Frontal cortex (tissue), 4 donors: ENCODE measurements around the gene VDR. TPM values are rescaled to one million over a fixed set of nuclear protein-coding genes. Genes with fewer than 3 reads are reported as not detected.

Experiments used
- DNase-seq, 2 donors: peaks; one replicate each; pipeline ENCODE4 v3.0.0; 2012; ENCODE audit warnings: low spot score in 2 of 2
- FAIRE-seq: peaks from 2 replicates; lab custom pipeline; 2012; peaks lifted over from hg19 to GRCh38; lab: Jason Lieb, UNC
- total RNA-seq: library from RNA; depleted of rRNA; stranded (reverse); fragments of >200 nt; gene quantifications from one replicate; pipeline ENCODE4 v1.2.3, GENCODE V29; 2014
- donor health status: control.
- donor health status: control.
- donor health status: control.

The VDR gene
- total RNA-seq, 1 donor from 2014 or later = not detected

DNA sequence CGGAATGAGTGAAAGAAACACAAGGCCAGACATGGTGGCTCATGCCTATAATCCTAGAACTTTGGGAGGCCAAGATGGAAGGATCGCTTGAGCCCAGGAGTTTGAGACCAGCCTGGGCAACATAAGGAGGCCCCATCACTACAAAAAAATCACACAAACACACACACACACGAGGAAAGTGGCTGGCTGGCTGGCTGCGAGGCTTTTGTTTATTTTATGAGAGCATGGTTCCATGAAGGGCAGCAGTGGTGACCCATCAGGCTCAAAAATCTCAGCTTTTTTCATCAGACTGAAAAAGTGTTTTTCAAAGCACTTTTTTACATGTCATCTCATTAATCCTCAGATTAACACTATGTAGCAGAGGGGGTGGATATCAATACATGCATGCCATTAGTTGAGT is 27.7 kb downstream of the VDR start:
- DNase-seq (no peak), FAIRE-seq (no peak)

DNA sequence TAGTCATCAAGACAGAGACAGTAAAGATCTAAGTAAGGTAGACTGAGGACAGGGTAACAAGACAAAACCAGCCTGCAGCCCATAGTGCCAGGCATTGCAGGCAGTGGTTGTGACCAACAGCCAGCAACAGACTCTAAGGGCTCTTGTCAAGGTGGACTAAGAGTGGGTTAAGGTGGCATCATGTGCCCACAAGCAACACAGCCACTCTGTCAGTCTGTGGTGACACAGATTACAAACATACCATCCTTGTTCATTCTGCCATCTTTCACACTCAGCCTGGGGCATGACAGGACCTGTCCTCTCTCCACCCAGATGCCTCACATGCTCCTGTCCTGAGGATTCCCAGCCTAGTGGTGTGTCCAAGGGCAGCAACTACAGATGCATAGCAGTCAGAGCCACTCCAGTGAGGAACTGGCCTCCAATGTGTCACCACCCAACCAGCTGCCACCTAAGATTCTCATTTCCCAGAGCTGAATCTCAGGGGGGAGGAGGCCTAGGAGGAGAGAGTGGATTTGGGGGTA is 28.3 kb downstream of the VDR start:
- FAIRE-seq (no peak), DNase-seq (no peak)

DNA sequence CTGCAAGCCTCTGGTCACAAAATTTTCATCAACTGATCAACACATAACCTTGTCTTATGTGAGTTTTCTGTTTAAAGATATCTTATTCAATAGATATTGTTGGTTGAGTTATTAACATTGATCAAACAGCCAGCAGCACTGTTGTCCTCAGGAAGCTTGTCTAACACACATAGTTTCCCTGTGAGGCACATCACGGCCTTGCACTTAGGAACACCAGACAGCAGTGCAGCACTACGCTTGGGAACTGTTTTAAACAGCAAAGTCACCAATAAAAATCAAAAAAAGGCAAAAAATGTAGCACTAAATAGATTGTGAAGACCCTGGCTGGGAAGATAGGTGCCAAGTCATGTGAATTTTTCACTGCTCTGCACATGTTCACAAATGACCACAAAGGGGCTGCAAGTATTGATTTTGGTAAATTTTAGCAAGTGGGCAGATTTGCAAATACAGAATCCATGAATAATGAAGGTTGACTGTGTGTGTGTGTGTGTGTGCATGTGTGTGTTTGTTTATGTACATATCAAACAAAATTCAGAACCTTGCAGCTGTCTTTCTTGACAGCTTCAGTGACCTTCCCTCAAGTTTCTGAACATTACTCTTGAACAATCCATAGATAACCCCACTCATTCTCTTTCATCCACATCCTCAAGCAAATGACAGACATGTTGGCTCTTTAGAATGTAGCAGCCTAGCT is 28.9 kb downstream of the VDR start:
- no peak for DNase-seq
- FAIRE-seq = no peak

DNA sequence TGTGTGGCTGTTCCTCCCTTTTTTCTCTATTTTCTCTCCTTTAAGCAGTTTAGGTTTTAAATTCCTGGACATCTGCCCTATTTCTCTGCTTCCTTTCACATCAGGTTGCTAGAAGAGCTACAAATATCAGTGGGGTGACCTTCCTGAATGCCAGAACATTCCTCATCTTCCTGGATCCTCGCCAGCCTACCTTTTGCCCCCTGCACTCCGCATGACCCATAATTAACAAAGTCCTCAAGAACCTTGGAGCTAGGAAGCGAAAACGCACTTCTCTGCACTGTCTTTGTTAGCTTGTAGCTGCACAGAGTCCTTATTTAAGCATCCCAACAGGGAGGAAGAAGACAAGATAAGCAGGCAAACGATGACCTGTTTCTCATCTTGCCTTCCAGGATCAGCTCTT is 30.5 kb downstream of the VDR start:
- FAIRE-seq (no peak), DNase-seq (no peak)

DNA sequence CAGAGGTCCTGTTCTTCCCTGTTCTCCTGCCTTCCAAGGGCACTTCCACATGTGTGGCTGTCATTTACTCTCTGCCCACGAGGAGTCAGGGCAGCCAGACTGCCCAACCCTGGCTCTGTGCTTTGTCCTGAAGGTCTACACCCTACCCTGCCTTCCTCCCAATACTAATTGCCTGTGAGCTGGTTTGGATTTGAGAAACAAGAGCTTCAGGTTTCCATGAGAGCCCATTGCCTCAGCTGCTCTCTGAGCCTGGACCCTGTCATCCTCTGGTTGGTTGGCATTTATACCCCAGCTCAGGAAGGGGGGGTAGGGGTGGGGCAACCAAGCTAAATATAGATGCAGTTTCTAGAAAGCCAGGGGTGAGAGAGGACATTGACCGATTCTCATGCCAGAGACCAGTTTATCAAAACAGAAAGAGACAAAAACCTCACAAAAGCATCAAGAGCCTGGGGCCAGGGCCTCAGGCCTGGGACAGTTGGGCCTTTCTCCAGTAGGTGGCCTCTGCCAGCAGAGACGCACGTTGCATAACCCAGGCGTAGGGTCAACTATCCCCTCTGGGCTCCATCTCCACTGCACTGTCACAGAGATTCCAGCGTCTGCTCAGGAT is 34.5 kb downstream of the VDR start:
- no peak for DNase-seq
- FAIRE-seq = no peak

DNA sequence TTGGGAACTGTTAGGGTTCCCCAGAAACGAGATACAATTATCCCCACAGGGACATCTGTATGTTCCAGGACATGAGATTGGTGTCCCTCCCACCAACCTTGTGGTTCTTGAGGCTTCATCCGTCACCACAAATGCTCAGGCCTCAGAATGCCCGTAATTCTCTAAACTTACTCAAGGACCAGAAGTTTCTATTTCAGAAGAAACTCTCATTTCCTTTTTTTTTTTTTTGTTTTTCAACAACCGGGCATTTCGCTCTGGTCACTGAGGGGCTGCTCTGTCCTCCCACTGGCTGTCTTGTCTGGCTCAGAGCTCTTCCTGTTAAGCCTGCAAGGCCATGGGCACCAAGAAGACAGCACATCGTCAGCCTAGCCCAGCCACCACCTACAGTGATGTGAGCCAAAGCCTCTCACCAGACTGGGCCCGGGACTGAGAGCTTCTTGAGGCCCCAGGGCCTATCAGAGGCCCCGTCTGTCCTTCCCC is 36.2 kb downstream of the VDR start:
- FAIRE-seq = no peak

DNA sequence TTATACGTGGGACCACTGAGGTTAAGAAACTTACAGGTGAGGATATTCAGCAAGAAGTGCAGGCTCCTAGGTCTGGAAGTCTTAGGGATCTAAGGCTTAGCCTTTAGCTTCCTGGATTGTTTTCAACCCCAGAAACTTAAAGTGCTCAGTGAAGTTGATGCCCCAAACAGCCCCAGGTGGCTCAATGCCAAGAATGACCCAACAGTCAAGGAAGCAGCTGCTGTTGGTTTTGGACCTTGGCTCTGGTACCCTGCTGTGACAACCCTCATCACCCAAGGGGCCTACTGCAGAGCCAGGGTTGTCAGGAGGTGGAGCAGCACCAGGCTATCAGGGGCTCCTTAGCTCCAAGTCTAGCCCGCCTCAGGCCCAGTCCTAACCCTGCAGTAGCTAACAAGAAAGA is 36.8 kb downstream of the VDR start:
- FAIRE-seq (no peak), DNase-seq (no peak)

More for the DNA sequence above, 36.2 kb downstream of the VDR start:
- no peak for DNase-seq

DNA sequence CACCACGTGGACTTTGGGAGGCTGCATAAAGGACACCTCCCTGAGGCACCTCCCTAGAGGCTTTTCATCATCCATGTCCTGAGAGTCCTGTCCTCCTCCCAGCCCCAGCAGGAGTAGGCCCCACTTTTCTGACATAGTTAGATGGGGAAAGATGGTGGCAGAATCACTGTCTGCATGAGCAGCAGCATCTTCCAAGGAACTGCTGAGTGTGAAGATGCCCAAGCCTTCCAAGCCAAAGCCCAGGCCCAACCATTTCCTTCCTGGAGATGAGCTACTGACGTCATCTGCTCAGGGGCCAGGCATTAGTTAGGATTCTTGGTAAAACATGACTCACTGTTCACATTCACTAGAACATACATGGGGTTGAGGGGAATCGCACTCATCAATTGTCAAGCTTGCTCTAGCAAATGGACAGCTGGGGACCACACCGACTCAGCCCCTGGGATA is 37.3 kb downstream of the VDR start:
- no peak for FAIRE-seq
- no peak for DNase-seq

DNA sequence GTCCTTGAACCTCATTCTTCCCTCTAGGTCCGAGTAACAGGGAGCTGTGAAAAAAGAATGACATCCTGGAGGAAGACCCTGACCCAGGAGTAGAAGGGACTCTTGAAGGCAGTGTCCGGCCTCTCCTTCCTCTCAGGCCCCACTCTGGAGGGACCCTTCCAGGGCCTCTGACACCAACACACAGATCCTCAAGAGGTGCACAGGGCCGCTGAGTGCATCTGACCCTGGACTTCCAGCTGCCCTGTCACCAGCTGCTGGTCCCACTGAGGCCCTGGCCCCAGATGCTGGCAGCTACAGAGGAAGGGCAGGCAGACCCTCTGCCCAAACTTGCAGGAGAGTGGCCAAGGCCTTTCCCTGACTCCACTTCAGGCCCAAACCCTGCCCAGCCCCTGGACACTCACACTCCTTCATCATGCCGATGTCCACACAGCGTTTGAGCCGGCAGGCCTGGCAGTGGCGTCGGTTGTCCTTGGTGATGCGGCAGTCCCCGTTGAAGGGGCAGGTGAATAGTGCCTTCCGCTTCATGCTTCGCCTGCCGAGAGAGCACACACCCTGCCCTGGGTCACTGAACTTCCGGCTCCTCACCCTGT is 40.1 kb downstream of the VDR start:
- DNase-seq = no peak
- no peak for FAIRE-seq

DNA sequence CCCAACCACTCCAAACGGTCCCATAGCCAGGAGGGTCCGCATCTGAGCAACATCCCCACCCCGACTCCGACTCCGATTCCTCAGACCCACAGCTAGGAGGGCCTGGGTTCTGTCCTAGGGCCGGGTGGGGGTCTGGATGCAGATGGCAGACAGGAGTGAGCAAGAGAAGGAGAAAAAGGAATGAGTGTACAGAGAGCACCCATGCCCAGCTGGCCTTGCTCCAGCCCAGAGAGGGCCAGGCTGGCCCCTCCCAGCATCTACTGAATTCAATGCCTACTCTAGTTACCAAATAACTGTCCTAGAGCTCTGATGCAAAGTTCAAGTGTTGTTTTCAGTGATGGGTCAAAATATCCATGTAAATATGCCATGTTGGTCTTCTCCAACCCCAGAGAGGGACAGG is 40.8 kb downstream of the VDR start:
- FAIRE-seq = no peak
- DNase-seq = no peak

DNA sequence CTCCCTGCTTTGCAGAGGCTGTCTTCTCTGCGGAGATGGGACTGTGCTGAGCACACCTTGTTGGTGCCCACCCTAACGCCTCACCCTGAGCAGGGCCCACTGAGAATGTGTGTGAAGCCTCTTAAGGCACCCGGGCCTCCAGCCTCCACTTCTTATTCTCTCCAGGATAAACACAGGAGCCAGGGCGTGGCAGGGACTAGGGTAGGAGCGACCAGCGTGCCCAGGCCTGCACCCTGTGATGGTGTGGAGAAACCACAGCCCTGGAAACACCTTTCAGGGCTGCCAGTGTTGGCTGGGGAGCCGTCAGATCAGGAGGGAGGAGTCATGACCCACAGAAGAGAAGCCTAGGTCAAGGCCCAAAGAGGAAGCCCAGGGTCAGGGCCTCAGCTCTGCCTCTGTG is 41.3 kb downstream of the VDR start:
- FAIRE-seq = no peak
- no peak for DNase-seq

DNA sequence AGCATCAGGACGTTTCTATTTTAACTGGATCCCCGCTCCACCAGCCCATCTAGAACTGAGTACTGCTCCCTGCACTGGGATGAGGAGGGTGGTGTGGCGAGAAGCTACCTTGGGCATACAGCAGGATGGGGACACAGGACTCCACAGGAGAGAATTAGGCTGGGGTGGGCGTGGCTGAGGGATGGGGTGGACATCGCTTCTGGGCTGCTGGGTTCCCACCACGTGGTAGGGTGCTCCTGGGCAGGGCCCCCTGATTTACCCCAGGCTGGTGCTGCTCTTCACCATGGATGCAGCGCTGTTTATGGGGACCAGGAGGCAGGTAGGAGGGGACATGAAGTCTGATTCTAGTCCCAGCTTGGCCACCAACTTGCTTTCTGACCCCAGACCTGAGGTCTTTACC is 41.9 kb downstream of the VDR start:
- DNase-seq = no peak
- no peak for FAIRE-seq

DNA sequence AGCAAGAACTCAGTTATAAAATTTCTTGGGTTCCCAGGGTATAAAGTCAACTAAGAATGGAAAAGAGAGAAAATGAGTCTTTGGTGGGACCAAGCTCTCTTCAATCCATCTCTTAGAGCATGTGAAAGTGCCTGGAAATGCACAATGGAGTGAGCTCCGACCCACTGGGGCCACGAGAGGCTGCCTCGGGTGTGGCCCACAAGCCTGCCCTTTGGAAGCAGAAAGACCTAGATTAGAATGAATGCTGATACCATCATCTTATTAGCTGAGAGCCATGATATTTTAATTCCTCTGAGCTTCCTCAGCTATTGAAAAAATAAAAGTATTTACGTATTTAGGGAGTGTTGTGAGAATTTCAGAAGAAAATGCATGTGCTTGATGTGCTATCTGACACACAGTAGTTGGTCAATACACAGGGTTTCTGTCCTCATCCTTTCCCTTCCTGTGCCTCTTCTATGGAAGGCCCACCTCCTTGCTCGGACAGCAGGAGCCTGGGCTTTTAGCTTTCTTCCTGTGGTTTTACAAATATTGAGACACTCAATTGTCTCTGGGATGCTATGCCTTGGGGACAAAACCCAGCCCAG is 42.5 kb downstream of the VDR start:
- no peak for DNase-seq
- no peak for FAIRE-seq

DNA sequence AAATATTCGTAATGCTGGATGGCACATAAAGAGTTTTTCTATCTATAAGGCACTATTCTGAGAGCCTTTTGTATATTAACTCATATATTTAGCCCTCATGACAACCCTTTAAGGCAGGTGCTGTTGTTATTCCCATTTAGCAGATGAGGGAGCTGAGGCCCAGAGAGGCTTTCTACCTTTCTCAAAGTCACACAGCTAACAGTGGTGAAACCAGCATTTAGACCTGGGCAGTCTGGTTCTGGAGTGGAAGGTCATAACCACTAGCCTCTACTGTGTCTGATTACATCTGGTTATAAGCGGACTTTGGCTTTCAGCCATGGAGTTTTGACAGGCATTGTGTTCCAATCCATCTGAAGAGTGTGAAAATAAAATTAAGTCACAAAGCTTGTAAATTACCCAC is 43.9 kb downstream of the VDR start:
- DNase-seq (no peak), FAIRE-seq (no peak)

DNA sequence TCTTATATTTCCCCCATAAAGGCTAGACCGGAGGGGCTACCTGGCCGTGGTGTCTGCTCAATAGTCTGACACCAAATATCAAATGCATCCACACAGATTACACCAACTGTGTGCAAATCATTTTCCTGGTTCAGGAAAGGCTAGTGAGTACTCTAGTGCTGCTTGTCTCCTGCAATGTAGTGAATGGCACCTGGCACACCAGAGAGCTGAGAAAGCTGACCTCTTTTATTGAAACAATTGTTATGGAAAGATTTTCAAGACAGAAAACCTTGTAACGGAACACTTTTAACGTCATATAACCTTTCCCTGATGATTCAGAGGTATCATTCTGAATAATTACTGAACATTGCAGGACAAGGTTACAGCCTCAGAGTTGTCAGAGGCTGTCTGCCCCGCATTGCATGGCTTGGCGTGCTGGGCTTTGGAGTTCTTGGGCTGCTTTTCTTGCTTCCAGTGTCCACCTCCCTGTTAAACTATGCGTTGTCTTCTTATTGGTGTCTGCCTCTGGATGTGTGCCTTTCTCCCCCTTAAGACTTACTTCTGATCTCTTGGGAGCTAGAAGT is 44.4 kb downstream of the VDR start:
- FAIRE-seq = no peak
- DNase-seq = no peak

DNA sequence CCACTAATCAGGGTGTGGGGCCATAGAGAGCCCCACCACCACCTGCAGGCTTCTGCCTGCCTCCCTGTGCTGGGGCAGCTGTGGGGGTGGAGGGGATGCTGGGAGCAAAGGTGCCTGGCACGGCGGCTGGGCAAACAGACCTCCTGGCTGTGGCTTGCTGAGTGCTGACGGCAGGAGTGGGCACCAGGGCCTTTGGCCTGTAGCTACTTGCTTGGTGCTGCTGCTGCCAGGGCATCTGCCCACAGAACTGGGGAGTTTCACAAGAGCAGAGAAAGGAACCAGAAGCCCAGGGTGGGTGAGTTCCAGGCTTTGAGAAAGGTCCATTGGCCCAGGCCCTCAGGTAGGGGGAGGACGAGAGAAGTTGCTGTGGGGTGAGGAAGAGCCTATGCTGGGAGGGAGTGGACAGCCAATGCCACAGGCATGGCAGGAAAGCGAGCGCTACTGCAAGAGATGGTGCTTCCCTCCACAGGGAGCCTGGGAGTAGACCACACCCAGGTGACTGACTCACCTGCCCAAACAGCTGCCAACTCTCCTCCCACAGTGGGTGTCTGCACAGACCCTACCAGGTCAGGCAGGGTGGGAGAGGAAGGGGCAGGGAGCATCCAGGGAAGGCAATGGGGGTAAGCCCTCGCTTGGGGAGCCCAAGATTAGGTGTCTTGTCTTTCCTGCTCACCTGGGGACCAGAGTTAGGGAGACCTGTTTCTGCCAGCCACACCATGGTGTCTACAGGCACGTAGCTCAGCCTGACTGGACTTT is 46.1 kb downstream of the VDR start:
- no peak for FAIRE-seq
- DNase-seq = no peak

DNA sequence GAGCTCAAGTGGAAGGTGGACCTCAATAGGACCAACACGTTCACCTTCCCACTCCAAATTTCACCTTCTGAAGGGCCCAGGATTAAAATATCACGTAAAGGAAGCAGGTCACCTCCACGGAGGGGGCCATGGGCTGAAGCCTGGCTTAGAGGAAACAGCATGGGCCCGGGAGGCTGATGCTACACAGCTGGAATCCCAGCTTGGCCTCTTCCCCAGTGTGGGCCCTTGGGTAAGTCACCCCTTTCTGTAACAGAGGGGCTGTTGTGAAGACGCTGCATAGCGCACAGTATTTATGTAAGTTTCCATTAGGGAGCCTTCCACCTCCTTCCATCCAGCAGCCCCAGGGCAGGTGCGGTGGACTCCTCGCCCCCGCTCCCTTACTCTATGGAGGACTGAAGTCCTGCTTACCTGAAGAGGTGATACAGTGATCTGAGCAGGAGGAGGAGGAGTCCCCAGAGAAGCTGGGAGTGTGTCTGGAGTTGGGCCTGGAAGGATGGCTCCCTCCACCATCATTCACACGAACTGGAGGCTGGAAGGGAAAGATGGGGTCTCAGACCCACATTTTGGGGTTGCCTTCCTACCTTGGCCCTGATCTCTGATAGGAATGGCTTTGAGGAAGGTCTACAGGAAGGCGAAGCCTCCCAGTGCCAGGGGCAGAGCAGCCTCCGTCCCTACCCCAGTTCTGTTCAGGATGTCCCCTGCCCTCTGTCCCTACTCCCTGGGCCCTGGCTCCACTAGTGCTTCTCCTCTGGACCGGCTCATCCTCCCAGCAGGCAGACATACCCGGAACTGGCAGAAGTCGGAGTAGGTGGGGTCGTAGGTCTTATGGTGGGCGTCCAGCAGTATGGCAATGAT is 47.8 kb downstream of the VDR start:
- no peak for DNase-seq
- no peak for FAIRE-seq

DNA sequence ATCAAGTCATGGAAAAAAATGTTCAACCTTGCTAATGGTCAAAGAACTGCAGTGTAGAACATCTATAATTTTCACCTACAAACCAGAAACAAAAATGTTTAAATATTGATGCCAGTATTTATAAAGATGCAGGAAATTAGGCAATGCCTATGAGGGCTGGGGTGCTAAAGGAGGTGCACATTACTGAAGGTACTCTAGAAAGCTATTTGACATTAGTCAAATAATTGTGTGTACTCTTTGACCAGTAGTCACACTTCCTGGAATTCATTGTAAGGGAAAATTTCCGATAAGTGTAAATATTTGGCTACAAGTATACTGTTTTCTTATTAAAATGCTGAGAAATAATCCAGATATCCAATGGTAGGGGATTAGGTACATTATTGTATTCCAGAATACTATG is 48.7 kb downstream of the VDR start:
- FAIRE-seq = no peak
- no peak for DNase-seq

DNA sequence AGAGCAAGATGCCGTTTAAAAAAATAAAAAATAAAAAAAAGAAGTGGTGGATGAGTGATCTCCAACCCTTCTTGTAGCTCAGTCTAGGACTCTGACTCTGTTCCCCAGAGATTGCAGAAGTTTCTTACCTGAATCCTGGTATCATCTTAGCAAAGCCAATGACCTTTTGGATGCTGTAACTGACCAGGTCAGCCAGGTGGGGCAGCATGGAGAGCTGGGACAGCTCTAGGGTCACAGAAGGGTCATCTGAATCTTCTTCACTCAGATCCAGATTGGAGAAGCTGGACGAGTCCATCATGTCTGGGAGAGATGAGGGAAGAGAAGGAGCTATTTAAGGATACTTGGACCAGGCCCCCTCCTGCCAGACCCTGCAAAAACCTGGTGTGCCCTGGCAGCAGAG is 49.3 kb downstream of the VDR start:
- DNase-seq (no peak), FAIRE-seq (no peak)
